Tracheal epithelial cell (primary cell): ENCODE results near the gene FBXO15. TPM values are rescaled to one million over a fixed set of nuclear protein-coding genes. Genes with fewer than 3 reads are reported as not detected.

ENCODE experiments used
- total RNA-seq: library from RNA; depleted of rRNA; stranded (reverse); fragments of >200 nt; gene quantifications from 2 replicates; pipeline ENCODE4 v1.2.1, GENCODE V29; 2014

Gene FBXO15
- 0.48 TPM in 1 of 2 replicates, not detected in the other for total RNA-seq

GRCh38 chr18:74147779-74148542 is at the start of gene FBXO15, which contains the start of gene TIMM21:
Gene FBXO15, minus strand, starts transcription at chr18:74147834. Its CDS starts 49 bp downstream, at chr18:74147785.
Gene TIMM21, plus strand, starts transcription at chr18:74148523. Its CDS starts 286 bp downstream, at chr18:74148809.

Other genes with a start within 250 kb of the FBXO15 start
- 19.5 and 35.6 TPM in 2 replicates for gene TIMM21, start 689 bp upstream of the FBXO15 start, total RNA-seq
- 35.0 and 80.2 TPM in 2 replicates for gene CYB5A, start 144.1 kb upstream of the FBXO15 start, total RNA-seq
- not detected in 2 replicates for gene C18orf63, start 168.0 kb upstream of the FBXO15 start, total RNA-seq